IMR-90 (cell line): Measurements from ENCODE around the gene ANKH. TPM values are rescaled to one million over a fixed set of nuclear protein-coding genes. Genes with fewer than 3 reads are reported as not detected.

Experiments
- ATAC-seq: fragments of 200-7000 bp; cut with Tn5 transposase; 2 replicates; pipeline ENCODE4 v1.9.1; 2020; ENCODE audit warnings: low read depth, mild to moderate bottlenecking, moderate library complexity
- BruUV-seq: library from RNA; stranded (reverse); fragments of 400-500 nt; replicated peaks from 2 replicates; lab custom pipeline; 2021; lab: Mats Ljungman, UMichigan
- CTCF ChIA-PET: fragments of 300-600 bp; formaldehyde crosslinking; extraction: SDS; loops from one replicate; lab custom pipeline; 2021; ENCODE audit warnings: antibody characterized with exemption; lab: Yijun Ruan, JAX
- POLR2A ChIA-PET: fragments of 300-600 bp; sonication (Branson Sonifier 250); formaldehyde crosslinking; loops from one replicate; lab custom pipeline; 2022; ENCODE audit warnings: antibody characterized with exemption; ENCODE audit not compliant: unreplicated experiment; lab: Charles Lee
- DNase-seq: peaks from one replicate; pipeline ENCODE4 v3.0.0; 2013
- H2AFZ ChIP-seq: replicated peaks from 2 replicates; pipeline ENCODE3; 2013; ENCODE audit warnings: low read length, mild to moderate bottlenecking; ENCODE audit not compliant: poor library complexity
- H2AK5ac ChIP-seq: 2 replicates; pipeline ENCODE4 v1.6.1; 2013; ENCODE audit warnings: low read depth, low read length, inconsistent platforms
- H2AK9ac ChIP-seq: replicated peaks from 2 replicates; pipeline ENCODE3; 2013; ENCODE audit warnings: mild to moderate bottlenecking, low read depth, low read length, moderate library complexity; ENCODE audit not compliant: poor library complexity
- H2BK120ac ChIP-seq: 2 replicates; pipeline ENCODE4 v1.6.1; 2013; ENCODE audit warnings: low read depth, low read length, inconsistent platforms
- H2BK15ac ChIP-seq: 3 replicates; pipeline ENCODE4 v1.6.1; 2013; ENCODE audit warnings: low read depth, low read length, inconsistent platforms
- H2BK20ac ChIP-seq: 2 replicates; pipeline ENCODE4 v1.6.1; 2013; ENCODE audit warnings: low read depth, mild to moderate bottlenecking, inconsistent platforms, low read length, moderate library complexity
- H2BK5ac ChIP-seq: 2 replicates; pipeline ENCODE4 v1.6.1; 2013; ENCODE audit warnings: mild to moderate bottlenecking, low read depth, low read length, inconsistent platforms; ENCODE audit not compliant: poor library complexity, severe bottlenecking
- H3K14ac ChIP-seq: replicated peaks from 2 replicates; pipeline ENCODE4 v1.6.1; 2013; ENCODE audit warnings: low read depth, low read length, inconsistent platforms
- H3K18ac ChIP-seq: 2 replicates; pipeline ENCODE4 v1.6.1; 2013; ENCODE audit warnings: low read depth, low read length, control low read depth
- H3K23ac ChIP-seq: 2 replicates; pipeline ENCODE4 v1.6.1; 2013; ENCODE audit warnings: low read depth, low read length, inconsistent platforms
- H3K27ac ChIP-seq: 2 replicates; pipeline ENCODE4 v1.5.1; 2013; ENCODE audit warnings: mild to moderate bottlenecking, control low read depth, low read length; ENCODE audit not compliant: insufficient read depth
- H3K27me3 ChIP-seq: 2 replicates; pipeline ENCODE4 v1.6.1; 2013; ENCODE audit warnings: low read length; ENCODE audit not compliant: control insufficient read depth, insufficient read depth
- H3K36me3 ChIP-seq: 2 replicates; pipeline ENCODE4 v1.6.1; 2013; ENCODE audit warnings: low read length, mixed read lengths; ENCODE audit not compliant: control insufficient read depth, insufficient read depth
- H3K4ac ChIP-seq: 2 replicates; pipeline ENCODE4 v1.6.1; 2013; ENCODE audit warnings: low read depth, low read length, inconsistent platforms
- H3K4me1 ChIP-seq: 2 replicates; pipeline ENCODE4 v1.6.1; 2013; ENCODE audit warnings: low read length, mixed read lengths; ENCODE audit not compliant: control insufficient read depth, insufficient read depth
- H3K4me2 ChIP-seq: 2 replicates; pipeline ENCODE4 v1.6.1; 2013; ENCODE audit warnings: low read depth, mild to moderate bottlenecking, control low read depth, low read length, moderate library complexity
- H3K4me3 ChIP-seq: 2 replicates; pipeline ENCODE4 v1.5.1; 2013; ENCODE audit warnings: low read depth, mild to moderate bottlenecking, control low read depth, low read length, moderate library complexity; ENCODE audit not compliant: insufficient read depth
- H3K56ac ChIP-seq: 2 replicates; pipeline ENCODE4 v1.6.1; 2013; ENCODE audit warnings: low read length, inconsistent platforms; ENCODE audit not compliant: insufficient read depth; ENCODE audit errors: extremely low read depth
- H3K79me1 ChIP-seq, 2 experiments: 2 replicates each; pipeline ENCODE4 v1.6.1; 2013; ENCODE audit warnings: low read length in 2 of 2, inconsistent platforms in 1 of 2, low read depth in 1 of 2
- H3K9ac ChIP-seq: 2 replicates; pipeline ENCODE4 v1.6.1; 2013; ENCODE audit warnings: low read depth, low read length, control low read depth
- H3K9me1 ChIP-seq: 2 replicates; pipeline ENCODE4 v1.6.1; 2013; ENCODE audit warnings: low read length, inconsistent platforms; ENCODE audit not compliant: insufficient read depth
- H3K9me3 ChIP-seq: 2 replicates; pipeline ENCODE4 v1.6.1; 2013; ENCODE audit warnings: low read length; ENCODE audit not compliant: control insufficient read depth, insufficient read depth
- H4K20me1 ChIP-seq: 2 replicates; pipeline ENCODE4 v1.6.1; 2013; ENCODE audit warnings: low read length, inconsistent platforms; ENCODE audit not compliant: insufficient read depth
- H4K5ac ChIP-seq: 2 replicates; pipeline ENCODE4 v1.6.1; 2013; ENCODE audit warnings: mild to moderate bottlenecking, low read depth, low read length, control low read depth
- H4K8ac ChIP-seq, 2 experiments: 2 replicates each; pipeline ENCODE4 v1.6.1; 2013; ENCODE audit warnings: low read depth in 2 of 2, low read length in 2 of 2, control low read depth in 1 of 2, inconsistent platforms in 1 of 2
- H4K91ac ChIP-seq: 2 replicates; pipeline ENCODE4 v1.6.1; 2013; ENCODE audit warnings: low read depth, low read length, inconsistent platforms; ENCODE audit not compliant: insufficient read depth
- BHLHE40 ChIP-seq: fragments of 150-350 bp; IDR thresholded peaks from 2 replicates; pipeline ENCODE4 v1.6.1; 2016; ENCODE audit warnings: mild to moderate bottlenecking, low read depth, low read length
- CEBPB ChIP-seq: IDR thresholded peaks from 2 replicates; pipeline ENCODE4 v1.6.1; 2012; ENCODE audit warnings: low read depth, low read length, improper control_type of control experiment
- CHD1 ChIP-seq: IDR thresholded peaks from 2 replicates; pipeline ENCODE4 v1.6.1; 2012; ENCODE audit warnings: low read depth, low read length, improper control_type of control experiment
- FOS ChIP-seq: fragments of 150-350 bp; IDR thresholded peaks from 2 replicates; pipeline ENCODE4 v1.6.1; 2016; ENCODE audit warnings: low read depth, low read length
- MAFK ChIP-seq: IDR thresholded peaks from 2 replicates; pipeline ENCODE4 v1.6.1; 2012; ENCODE audit warnings: low read depth, low read length, improper control_type of control experiment
- NFE2L2 ChIP-seq: fragments of 150-350 bp; IDR thresholded peaks from 2 replicates; pipeline ENCODE4 v1.6.1; 2016; ENCODE audit warnings: low read depth, mild to moderate bottlenecking, low read length
- POLR2A ChIP-seq: IDR thresholded peaks from 2 replicates; pipeline ENCODE4 v1.6.1; 2012; ENCODE audit warnings: mild to moderate bottlenecking, low read depth, low read length
- RAD21 ChIP-seq: IDR thresholded peaks from 2 replicates; pipeline ENCODE4 v1.6.1; 2012; ENCODE audit warnings: low read length, improper control_type of control experiment
- SMC3 ChIP-seq: fragments of 150-350 bp; IDR thresholded peaks from 2 replicates; pipeline ENCODE4 v1.6.1; 2016; ENCODE audit warnings: low read depth, mild to moderate bottlenecking, antibody characterized with exemption, low read length, moderate library complexity
- WGBS, 2 experiments: methylation state at CpG; one replicate each; pipeline versions ENCODE4 v1.1.5 to v1.1.7; 2013; ENCODE audit warnings: missing lambda C conversion rate in 2 of 2; ENCODE audit not compliant: insufficient read length in 1 of 2; ENCODE audit errors: extremely low coverage in 2 of 2; 5-methylcytosine and 5-hydroxymethylcytosine counted together
- dilution Hi-C: fragments of 300-500 bp; cut with HindIII; formaldehyde crosslinking; loops from one replicate; pipeline ENCODE4 v1.14.3; 2018; ENCODE audit warnings: low sequenced_read_pairs; ENCODE audit not compliant: unreplicated experiment
- in situ Hi-C: fragments of 300-500 bp; cut with MboI; formaldehyde crosslinking; loops from 3 replicates; pipeline ENCODE4 v1.14.3; 2019; ENCODE audit warnings: low sequenced_read_pairs, inconsistent platforms, mixed read lengths
- intact Hi-C: fragments of 100-400 bp; cut with micrococcal nuclease; formaldehyde crosslinking; loops from 2 replicates; pipeline ENCODE4 v1.10.0; 2022
- polyA plus RNA-seq, 3 experiments: library from polyadenylated mRNA; depleted of rRNA; stranded (reverse); fragments of >200 nt; gene quantifications; 2 replicates each; pipeline ENCODE4 v1.2.3, GENCODE V29; 2012; ENCODE audit warnings: low replicate concordance in 1 of 3
- total RNA-seq: library from RNA; depleted of rRNA; stranded (reverse); fragments of >200 nt; gene quantifications from 2 replicates; pipeline ENCODE4 v1.2.3, GENCODE V29; 2012

Gene ANKH
- total and polyA plus RNA-seq, 2 of the 4 experiments (the other 2 are of a cell fraction): 5.2 to 17.2 TPM

DNA sequence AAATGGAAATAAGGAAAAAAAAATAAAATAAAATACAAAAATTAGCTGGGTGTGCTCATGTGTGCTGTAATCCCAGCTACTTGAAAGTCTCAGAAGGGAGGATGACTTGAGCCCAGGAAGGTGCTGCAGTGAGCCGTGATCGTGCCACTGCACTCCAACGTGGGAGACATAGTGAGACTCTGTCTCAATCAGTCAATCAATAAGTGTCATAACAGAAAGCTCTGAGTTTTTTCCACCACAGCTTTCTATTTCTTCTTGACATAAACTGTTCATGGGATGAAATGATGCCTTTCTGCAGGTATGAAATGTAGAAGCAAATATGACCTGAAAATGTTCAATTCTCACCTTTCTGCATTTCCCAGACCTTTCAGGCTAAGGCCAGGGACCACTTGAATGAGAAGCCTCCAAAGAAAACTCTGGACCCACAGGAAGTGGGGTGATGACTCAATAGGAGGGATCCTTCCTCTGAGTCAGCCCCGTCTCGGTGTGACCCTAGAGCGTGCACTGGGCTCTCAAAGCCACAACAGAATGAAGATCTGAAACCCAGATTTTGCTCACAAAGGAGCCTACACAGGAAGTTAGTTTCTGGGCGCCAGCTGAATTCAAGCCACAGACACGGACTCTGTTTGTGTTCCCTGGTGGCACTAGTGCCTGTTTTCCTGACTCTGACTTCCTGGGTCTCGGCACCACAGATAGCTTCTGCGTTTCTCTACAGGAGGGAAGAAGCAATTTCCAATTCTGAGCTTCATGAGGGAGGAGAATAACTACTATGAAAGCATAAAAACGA is 62.0 kb downstream of the ANKH start (continued):
- TF ChIP-seq RAD21 (peak; percentile 23; the same call in 1 of the 2 replicates), FOS (peak; percentile 88), NFE2L2 (no peak)

DNA sequence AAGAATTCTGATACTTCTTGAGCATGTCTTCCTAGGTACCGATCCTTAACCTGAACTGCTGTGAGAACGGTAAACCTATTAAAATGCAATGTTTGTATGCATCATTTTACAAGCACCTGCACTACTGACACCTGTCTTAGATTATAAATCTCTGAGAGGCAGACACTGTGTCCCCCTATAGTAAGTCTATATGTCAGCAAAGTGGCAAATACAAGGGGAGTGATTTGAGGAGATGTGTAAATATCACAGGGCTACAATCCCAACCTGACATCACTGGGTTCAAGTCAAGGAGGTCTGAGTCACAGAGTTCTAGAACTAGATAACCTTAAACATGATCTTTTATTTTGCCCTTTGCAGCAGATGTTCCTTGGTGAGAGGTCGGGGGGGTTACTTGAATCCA is 64.1 kb downstream of the ANKH start:
- Histone ChIP-seq H2AK9ac (no peak overlapping the region), H3K4me1 (peaks cover 22% of the 10 kb centered on the region), H3K18ac (no peak overlapping the region), H3K27me3 (no peaks in the 10 kb centered on the region), H3K23ac (no peak overlapping the region), H3K36me3 (no peaks in the 10 kb centered on the region), H4K20me1 (no peaks in the 10 kb centered on the region), H3K4ac (no peak overlapping the region), H3K9ac (no peak overlapping the region), H3K79me1 (peaks cover 6 to 12% of the 10 kb centered on the region in 2 experiments; a peak in 2 of 4 replicates), H4K8ac (no peak overlapping the region), H2BK20ac (peak overlapping the region; percentile 45; the same call in 1 of the 2 replicates), H2AFZ (no peak overlapping the region), H4K91ac (no peak overlapping the region), H2BK5ac (peak overlapping the region; percentile 14), H3K4me3 (no peak overlapping the region), H3K27ac (no peak overlapping the region), H3K4me2 (no peak overlapping the region), H2BK120ac (no peak overlapping the region), H3K14ac (no peak overlapping the region), H2AK5ac (peak overlapping the region; percentile 18; the same call in 1 of the 2 replicates), H2BK15ac (no peak overlapping the region), H3K56ac (no peak overlapping the region), H4K5ac (no peak overlapping the region), H3K9me3 (no peaks in the 10 kb centered on the region), H3K9me1 (peaks cover 3% of the 10 kb centered on the region; the same call in 1 of the 2 replicates)
- TF ChIP-seq CHD1 (no peak), NFE2L2 (no peak), BHLHE40 (no peak), POLR2A (no peak), FOS (no peak), CEBPB (no peak), SMC3 (no peak), MAFK (no peak)
- DNase-seq: no peak
- intact Hi-C loops (no loop called here), dilution Hi-C loops (no loop called here), in situ Hi-C loops (no loop called here)
- POLR2A ChIA-PET: interaction anchor here (0.6 kb wide), 1 partner anchor 11 kb away, joined by 3 read pairs; no protein-coding TSS in a partner anchor
- ATAC-seq: no peak
- no CpG with 5 or more reads among the region's 3 CpGs for WGBS, 2 experiments
- BruUV-seq: no TSS peak
- CTCF ChIA-PET: interaction anchor here (0.6 kb wide), 1 partner anchor 108 kb away, joined by 5 read pairs; no protein-coding TSS in a partner anchor
